OCI-LY1 (cell line): Measurements from ENCODE around the gene SHC3.

ENCODE experiments used
- EZH2 ChIP-seq: fragments of 200-600 bp; sonication (generic), shearing (Covaris generic); IDR thresholded peaks from 2 replicates; pipeline ENCODE4 v1.8.0; 2017; ENCODE audit warnings: borderline replicate concordance, mixed run types, mild to moderate bottlenecking, antibody characterized with exemption, low read length, moderate library complexity, mixed read lengths
- TF ChIP-seq, protein P1 (sequence below): fragments of 200-600 bp; sonication (generic), shearing (Covaris generic); IDR thresholded peaks from 2 replicates; pipeline ENCODE4 v1.5.1; 2017; ENCODE audit warnings: mild to moderate bottlenecking, antibody characterized with exemption, low read length, moderate library complexity, mixed read lengths

DNA sequence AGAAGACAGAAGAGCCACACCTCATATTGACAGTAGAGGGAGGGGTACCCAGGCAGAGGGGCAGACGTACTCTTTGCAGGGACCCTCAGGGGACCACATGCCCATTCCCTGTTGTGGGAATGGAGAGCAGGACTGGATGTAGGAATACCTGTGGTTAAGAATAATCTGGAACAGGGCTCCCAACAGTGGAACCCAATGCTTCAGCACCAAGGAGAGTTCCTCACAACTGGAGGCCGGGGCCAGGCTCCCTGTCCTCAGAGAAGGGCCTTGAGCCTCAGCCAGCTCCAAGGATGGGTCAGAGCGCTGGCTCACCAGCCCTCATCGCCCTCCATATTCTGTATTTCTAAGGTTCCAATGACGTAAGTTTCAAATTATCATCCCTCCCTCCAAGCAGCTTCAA, 7.4 kb upstream of the SHC3 start:
- TF ChIP-seq, protein P1, sequence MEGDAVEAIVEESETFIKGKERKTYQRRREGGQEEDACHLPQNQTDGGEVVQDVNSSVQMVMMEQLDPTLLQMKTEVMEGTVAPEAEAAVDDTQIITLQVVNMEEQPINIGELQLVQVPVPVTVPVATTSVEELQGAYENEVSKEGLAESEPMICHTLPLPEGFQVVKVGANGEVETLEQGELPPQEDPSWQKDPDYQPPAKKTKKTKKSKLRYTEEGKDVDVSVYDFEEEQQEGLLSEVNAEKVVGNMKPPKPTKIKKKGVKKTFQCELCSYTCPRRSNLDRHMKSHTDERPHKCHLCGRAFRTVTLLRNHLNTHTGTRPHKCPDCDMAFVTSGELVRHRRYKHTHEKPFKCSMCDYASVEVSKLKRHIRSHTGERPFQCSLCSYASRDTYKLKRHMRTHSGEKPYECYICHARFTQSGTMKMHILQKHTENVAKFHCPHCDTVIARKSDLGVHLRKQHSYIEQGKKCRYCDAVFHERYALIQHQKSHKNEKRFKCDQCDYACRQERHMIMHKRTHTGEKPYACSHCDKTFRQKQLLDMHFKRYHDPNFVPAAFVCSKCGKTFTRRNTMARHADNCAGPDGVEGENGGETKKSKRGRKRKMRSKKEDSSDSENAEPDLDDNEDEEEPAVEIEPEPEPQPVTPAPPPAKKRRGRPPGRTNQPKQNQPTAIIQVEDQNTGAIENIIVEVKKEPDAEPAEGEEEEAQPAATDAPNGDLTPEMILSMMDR = no peak
- no peak for TF ChIP-seq EZH2
